GM12878 (cell line): ENCODE measurements around the gene TRABD. TPM values are rescaled to one million over a fixed set of nuclear protein-coding genes. Genes with fewer than 3 reads are reported as not detected.
A peak's percentile ranks its signal among the peaks of the same experiment; 100 is the strongest.

ENCODE experiments used
- CREM ChIP-seq: IDR thresholded peaks from 2 replicates; pipeline ENCODE4 v1.6.1; 2014; ENCODE audit warnings: antibody characterized with exemption, low read depth
- EED ChIP-seq: sonication (generic); IDR thresholded peaks from 2 replicates; pipeline ENCODE4 v1.6.1; 2016; ENCODE audit warnings: antibody characterized with exemption, low read depth
- HDGF ChIP-seq: fragments of 450-650 bp; IDR thresholded peaks from 2 replicates; pipeline ENCODE4 v1.6.1; 2016; ENCODE audit warnings: antibody characterized with exemption
- PAX5 ChIP-seq: IDR thresholded peaks from 2 replicates; pipeline ENCODE4 v1.6.1; 2011; ENCODE audit warnings: low read depth, low read length, borderline replicate concordance
- RBBP5 ChIP-seq: fragments of 200-600 bp; sonication (generic); conservative IDR thresholded peaks from 2 replicates; pipeline ENCODE4 v1.6.1; 2016
- RFX5 ChIP-seq: IDR thresholded peaks from 2 replicates; pipeline ENCODE4 v1.6.1; 2011; ENCODE audit warnings: low read depth, low read length, improper control_type of control experiment
- TAF1 ChIP-seq: IDR thresholded peaks from 2 replicates; pipeline ENCODE4 v1.6.1; 2011; ENCODE audit warnings: mild to moderate bottlenecking, low read depth, low read length, borderline replicate concordance
- polyA plus RNA-seq, 11 experiments: library from polyadenylated mRNA; depleted of rRNA in 4 of 11; unstranded in 6 of 11; stranded (reverse) in 5 of 11; fragments of >200 nt; fragmentation: Nextera tagmentation in 4 of 11; fragmentation: Illumina TruSeq in 1 of 11; extraction: Ambion mirVana in 4 of 11; extraction: Trizol in 1 of 11; gene quantifications; 1 replicate in 1 of 11; 2 replicates in 10 of 11; pipeline versions ENCODE4 v1.2.1 to v1.2.3, GENCODE V29; 2011 to 2016; ENCODE audit warnings: inconsistent platforms in 2 of 11, missing spikeins in 2 of 11, low read depth in 1 of 11
- total RNA-seq, 4 experiments: library from RNA; depleted of rRNA in 3 of 4; stranded (reverse); fragments of >200 nt in 3 of 4; fragmentation: Illumina TruSeq in 1 of 4; extraction: Trizol in 1 of 4; gene quantifications; 2 replicates each; pipeline versions ENCODE4 v1.2.1 to v1.2.3, GENCODE V29; 2013 to 2021
- TF ChIP-seq, protein P1 (sequence below): fragments of 450-650 bp; IDR thresholded peaks from 2 replicates; pipeline ENCODE4 v1.6.1; 2018; ENCODE audit warnings: borderline replicate concordance, mild to moderate bottlenecking; ENCODE audit not compliant: partially characterized antibody
- TF ChIP-seq, protein P2 (sequence below): fragments of 150-350 bp; IDR thresholded peaks from 2 replicates; pipeline ENCODE4 v1.6.1; 2014; ENCODE audit warnings: mild to moderate bottlenecking, low read depth, low read length
- TF ChIP-seq, protein P3 (sequence below): IDR thresholded peaks from 2 replicates; pipeline ENCODE4 v1.6.1; 2012; ENCODE audit warnings: mild to moderate bottlenecking, low read depth, low read length
- TF ChIP-seq, protein P4 (sequence below): IDR thresholded peaks from 2 replicates; pipeline ENCODE4 v1.6.1; 2011; ENCODE audit warnings: low read depth, mild to moderate bottlenecking, low read length, moderate library complexity, borderline replicate concordance; ENCODE audit errors: extremely low read depth
- TF ChIP-seq, protein P5 (sequence below): fragments of 450-650 bp; IDR thresholded peaks from 2 replicates; pipeline ENCODE4 v1.6.1; 2016; ENCODE audit warnings: mild to moderate bottlenecking, moderate library complexity, borderline replicate concordance
- TF ChIP-seq, protein P6 (sequence below): IDR thresholded peaks from 2 replicates; pipeline ENCODE4 v1.6.1; 2011; ENCODE audit warnings: borderline replicate concordance, low read depth, mild to moderate bottlenecking, moderate library complexity, mixed read lengths, low read length; ENCODE audit not compliant: insufficient read depth; ENCODE audit errors: extremely low read length

Gene TRABD
- total and polyA plus RNA-seq, 10 of the 15 experiments (the other 5 are each of a cell fraction or from before 2014, with no cell fraction given), result 0.43 to 116 (median 58.1) TPM

DNA sequence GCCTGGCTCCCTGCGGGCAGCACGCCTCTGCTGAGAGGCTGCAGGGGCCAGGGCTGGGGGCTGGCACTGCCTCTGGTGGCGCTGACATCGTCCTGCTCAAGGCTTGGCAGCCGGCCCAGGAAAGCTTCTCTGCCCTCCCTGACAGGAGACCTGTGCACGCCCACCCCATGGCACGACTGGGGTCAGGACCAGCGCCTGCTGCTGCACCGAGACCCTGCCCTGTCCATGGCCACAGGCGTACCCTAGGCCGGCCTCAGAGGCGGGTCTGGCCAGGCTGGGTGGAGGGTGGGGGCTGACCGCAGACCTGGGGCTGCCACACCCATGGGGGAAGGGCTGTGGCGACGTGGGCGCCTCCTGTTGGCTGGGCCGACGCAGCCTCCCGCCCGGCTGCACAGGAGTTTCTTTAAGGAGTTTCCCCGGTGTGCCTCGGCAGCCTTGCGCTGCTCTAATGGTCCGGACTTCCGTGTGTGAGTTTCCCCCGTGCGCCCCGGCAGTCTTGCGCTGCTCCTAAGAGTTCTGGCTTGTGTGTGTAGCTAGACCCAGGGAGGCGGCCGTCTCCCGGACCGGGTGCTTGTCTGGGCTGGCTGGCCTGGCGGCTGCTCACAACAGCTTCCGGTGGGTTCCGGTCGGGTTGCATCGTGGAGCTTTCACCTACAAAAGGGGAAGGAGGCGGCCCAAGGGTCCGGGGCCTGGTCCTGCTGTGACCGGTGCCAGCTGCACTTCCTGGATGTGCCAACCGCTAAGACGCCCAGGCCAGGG is 4.6 kb downstream of the TRABD start (continued):
- TF ChIP-seq, protein P1, sequence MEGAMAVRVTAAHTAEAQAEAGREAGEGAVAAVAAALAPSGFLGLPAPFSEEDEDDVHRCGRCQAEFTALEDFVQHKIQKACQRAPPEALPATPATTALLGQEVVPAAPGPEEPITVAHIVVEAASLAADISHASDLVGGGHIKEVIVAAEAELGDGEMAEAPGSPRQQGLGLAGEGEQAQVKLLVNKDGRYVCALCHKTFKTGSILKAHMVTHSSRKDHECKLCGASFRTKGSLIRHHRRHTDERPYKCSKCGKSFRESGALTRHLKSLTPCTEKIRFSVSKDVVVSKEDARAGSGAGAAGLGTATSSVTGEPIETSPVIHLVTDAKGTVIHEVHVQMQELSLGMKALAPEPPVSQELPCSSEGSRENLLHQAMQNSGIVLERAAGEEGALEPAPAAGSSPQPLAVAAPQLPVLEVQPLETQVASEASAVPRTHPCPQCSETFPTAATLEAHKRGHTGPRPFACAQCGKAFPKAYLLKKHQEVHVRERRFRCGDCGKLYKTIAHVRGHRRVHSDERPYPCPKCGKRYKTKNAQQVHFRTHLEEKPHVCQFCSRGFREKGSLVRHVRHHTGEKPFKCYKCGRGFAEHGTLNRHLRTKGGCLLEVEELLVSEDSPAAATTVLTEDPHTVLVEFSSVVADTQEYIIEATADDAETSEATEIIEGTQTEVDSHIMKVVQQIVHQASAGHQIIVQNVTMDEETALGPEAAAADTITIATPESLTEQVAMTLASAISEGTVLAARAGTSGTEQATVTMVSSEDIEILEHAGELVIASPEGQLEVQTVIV, result no peak
- TF ChIP-seq CREM (peak; percentile 82; the same call in 1 of the 2 replicates), EED (peak; percentile 62), PAX5 (peak; percentile 31; the same call in 1 of the 2 replicates), HDGF (peak; percentile 89), TAF1 (peak; percentile 92), RFX5 (peak; percentile 43), RBBP5 (0 out of 2 replicates have a peak, but pooled peaks have one; percentile 55)
- TF ChIP-seq, protein P2, sequence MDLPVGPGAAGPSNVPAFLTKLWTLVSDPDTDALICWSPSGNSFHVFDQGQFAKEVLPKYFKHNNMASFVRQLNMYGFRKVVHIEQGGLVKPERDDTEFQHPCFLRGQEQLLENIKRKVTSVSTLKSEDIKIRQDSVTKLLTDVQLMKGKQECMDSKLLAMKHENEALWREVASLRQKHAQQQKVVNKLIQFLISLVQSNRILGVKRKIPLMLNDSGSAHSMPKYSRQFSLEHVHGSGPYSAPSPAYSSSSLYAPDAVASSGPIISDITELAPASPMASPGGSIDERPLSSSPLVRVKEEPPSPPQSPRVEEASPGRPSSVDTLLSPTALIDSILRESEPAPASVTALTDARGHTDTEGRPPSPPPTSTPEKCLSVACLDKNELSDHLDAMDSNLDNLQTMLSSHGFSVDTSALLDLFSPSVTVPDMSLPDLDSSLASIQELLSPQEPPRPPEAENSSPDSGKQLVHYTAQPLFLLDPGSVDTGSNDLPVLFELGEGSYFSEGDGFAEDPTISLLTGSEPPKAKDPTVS, result no peak
- TF ChIP-seq, protein P3, sequence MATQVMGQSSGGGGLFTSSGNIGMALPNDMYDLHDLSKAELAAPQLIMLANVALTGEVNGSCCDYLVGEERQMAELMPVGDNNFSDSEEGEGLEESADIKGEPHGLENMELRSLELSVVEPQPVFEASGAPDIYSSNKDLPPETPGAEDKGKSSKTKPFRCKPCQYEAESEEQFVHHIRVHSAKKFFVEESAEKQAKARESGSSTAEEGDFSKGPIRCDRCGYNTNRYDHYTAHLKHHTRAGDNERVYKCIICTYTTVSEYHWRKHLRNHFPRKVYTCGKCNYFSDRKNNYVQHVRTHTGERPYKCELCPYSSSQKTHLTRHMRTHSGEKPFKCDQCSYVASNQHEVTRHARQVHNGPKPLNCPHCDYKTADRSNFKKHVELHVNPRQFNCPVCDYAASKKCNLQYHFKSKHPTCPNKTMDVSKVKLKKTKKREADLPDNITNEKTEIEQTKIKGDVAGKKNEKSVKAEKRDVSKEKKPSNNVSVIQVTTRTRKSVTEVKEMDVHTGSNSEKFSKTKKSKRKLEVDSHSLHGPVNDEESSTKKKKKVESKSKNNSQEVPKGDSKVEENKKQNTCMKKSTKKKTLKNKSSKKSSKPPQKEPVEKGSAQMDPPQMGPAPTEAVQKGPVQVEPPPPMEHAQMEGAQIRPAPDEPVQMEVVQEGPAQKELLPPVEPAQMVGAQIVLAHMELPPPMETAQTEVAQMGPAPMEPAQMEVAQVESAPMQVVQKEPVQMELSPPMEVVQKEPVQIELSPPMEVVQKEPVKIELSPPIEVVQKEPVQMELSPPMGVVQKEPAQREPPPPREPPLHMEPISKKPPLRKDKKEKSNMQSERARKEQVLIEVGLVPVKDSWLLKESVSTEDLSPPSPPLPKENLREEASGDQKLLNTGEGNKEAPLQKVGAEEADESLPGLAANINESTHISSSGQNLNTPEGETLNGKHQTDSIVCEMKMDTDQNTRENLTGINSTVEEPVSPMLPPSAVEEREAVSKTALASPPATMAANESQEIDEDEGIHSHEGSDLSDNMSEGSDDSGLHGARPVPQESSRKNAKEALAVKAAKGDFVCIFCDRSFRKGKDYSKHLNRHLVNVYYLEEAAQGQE, result no peak
- TF ChIP-seq, protein P4, sequence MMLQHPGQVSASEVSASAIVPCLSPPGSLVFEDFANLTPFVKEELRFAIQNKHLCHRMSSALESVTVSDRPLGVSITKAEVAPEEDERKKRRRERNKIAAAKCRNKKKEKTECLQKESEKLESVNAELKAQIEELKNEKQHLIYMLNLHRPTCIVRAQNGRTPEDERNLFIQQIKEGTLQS, result no peak
- TF ChIP-seq, protein P5, sequence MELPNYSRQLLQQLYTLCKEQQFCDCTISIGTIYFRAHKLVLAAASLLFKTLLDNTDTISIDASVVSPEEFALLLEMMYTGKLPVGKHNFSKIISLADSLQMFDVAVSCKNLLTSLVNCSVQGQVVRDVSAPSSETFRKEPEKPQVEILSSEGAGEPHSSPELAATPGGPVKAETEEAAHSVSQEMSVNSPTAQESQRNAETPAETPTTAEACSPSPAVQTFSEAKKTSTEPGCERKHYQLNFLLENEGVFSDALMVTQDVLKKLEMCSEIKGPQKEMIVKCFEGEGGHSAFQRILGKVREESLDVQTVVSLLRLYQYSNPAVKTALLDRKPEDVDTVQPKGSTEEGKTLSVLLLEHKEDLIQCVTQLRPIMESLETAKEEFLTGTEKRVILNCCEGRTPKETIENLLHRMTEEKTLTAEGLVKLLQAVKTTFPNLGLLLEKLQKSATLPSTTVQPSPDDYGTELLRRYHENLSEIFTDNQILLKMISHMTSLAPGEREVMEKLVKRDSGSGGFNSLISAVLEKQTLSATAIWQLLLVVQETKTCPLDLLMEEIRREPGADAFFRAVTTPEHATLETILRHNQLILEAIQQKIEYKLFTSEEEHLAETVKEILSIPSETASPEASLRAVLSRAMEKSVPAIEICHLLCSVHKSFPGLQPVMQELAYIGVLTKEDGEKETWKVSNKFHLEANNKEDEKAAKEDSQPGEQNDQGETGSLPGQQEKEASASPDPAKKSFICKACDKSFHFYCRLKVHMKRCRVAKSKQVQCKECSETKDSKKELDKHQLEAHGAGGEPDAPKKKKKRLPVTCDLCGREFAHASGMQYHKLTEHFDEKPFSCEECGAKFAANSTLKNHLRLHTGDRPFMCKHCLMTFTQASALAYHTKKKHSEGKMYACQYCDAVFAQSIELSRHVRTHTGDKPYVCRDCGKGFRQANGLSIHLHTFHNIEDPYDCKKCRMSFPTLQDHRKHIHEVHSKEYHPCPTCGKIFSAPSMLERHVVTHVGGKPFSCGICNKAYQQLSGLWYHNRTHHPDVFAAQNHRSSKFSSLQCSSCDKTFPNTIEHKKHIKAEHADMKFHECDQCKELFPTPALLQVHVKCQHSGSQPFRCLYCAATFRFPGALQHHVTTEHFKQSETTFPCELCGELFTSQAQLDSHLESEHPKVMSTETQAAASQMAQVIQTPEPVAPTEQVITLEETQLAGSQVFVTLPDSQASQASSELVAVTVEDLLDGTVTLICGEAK, result peak; percentile 81
- TF ChIP-seq, protein P6, sequence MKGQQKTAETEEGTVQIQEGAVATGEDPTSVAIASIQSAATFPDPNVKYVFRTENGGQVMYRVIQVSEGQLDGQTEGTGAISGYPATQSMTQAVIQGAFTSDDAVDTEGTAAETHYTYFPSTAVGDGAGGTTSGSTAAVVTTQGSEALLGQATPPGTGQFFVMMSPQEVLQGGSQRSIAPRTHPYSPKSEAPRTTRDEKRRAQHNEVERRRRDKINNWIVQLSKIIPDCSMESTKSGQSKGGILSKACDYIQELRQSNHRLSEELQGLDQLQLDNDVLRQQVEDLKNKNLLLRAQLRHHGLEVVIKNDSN, result no peak
